Uterus (tissue), 4 donors: Measurements from ENCODE around the gene PPP4R4. TPM values are rescaled to one million over a fixed set of nuclear protein-coding genes. Genes with fewer than 3 reads are reported as not detected.

Experiments
- DNase-seq, 2 donors: peaks; one replicate each; pipeline ENCODE4 v3.0.0-alpha.2; 2019 to 2020
- H3K27ac ChIP-seq, 2 donors: fragments of 200-600 bp; sonication (generic); 1 replicate in 1 of 2; 2 replicates in 1 of 2; pipeline ENCODE4 v1.5.1; 2016 to 2018
- H3K27me3 ChIP-seq, 2 donors: fragments of 200-600 bp; sonication (generic); one replicate each; pipeline ENCODE4 v1.5.1; 2018 to 2019; ENCODE audit warnings: control low read depth in 1 of 2
- H3K36me3 ChIP-seq, 2 donors: fragments of 200-600 bp; sonication (generic); one replicate each; pipeline ENCODE4 v1.5.1; 2019; ENCODE audit warnings: control low read depth in 1 of 2
- H3K4me1 ChIP-seq, 2 donors: fragments of 200-600 bp; sonication (generic); one replicate each; pipeline ENCODE4 v1.5.1; 2018 to 2019; ENCODE audit warnings: control low read depth in 1 of 2
- H3K4me3 ChIP-seq, 2 donors: fragments of 200-600 bp; sonication (generic); 1 replicate in 1 of 2; 2 replicates in 1 of 2; pipeline ENCODE4 v1.5.1; 2018 to 2019; ENCODE audit warnings: mild to moderate bottlenecking in 1 of 2
- H3K9me3 ChIP-seq, 2 donors: fragments of 200-600 bp; sonication (generic); one replicate each; pipeline ENCODE4 v1.5.1; 2019; ENCODE audit warnings: control low read depth in 1 of 2
- CTCF ChIP-seq, 4 experiments: fragments of 200-600 bp in 2 of 4; fragments of 450-650 bp in 2 of 4; sonication (generic) in 2 of 4; IDR thresholded peaks; one replicate each; pipeline ENCODE4 v1.5.1; 2016 to 2019; ENCODE audit warnings: antibody characterized with exemption in 4 of 4, mild to moderate bottlenecking in 2 of 4, moderate library complexity in 1 of 4
- POLR2A ChIP-seq, 2 donors: fragments of 450-650 bp; IDR thresholded peaks; one replicate each; pipeline ENCODE4 v1.6.1; 2016; ENCODE audit warnings: antibody characterized with exemption in 2 of 2, mild to moderate bottlenecking in 1 of 2, moderate library complexity in 1 of 2
- intact Hi-C: fragments of 100-400 bp; cut with DNase I; formaldehyde crosslinking; loops from one replicate; pipeline ENCODE4 v1.15.1; 2023; ENCODE audit warnings: low total_unique reads
- total RNA-seq, 4 donors: library from RNA; depleted of rRNA in 3 of 4; stranded (reverse); fragments of >200 nt in 3 of 4; gene quantifications; one replicate each; pipeline versions ENCODE4 v1.1.0 to v1.2.4, GENCODE V29; 2014 to 2023
- donor health status: DM: yes; HTN: yes; CAD: no.

PPP4R4 gene
- total RNA-seq, 4 donors from 2014 or later: 0.59 to 4.1 (median 2.0) TPM

GRCh38 chr14:94314890-94315289 is 140.8 kb downstream of the PPP4R4 start:
- H3K27me3 ChIP-seq: no peaks in the 10 kb centered on the region
- H3K4me3 ChIP-seq: no peak overlapping the region
- H3K36me3 ChIP-seq: no peaks in the 10 kb centered on the region
- intact Hi-C loops: no loop called here
- TF ChIP-seq CTCF (IDR thresholded peaks at IDR 0.05) (no peak), POLR2A (IDR thresholded peaks at IDR 0.05) (no peak)
- H3K4me1 ChIP-seq: no peaks in the 10 kb centered on the region
- H3K27ac ChIP-seq: no peak overlapping the region
- no peaks in the 10 kb centered on the region for H3K9me3 ChIP-seq
- no peak for DNase-seq

- Histone ChIP-seq H3K27me3 (no peaks in the 10 kb centered on the region), H3K4me3 (no peak overlapping the region), H3K4me1 (no peaks in the 10 kb centered on the region), H3K9me3 (no peaks in the 10 kb centered on the region), H3K36me3 (no peaks in the 10 kb centered on the region), H3K27ac (no peak overlapping the region)
- intact Hi-C loops: no loop called here
- TF ChIP-seq CTCF (IDR thresholded peaks at IDR 0.05) (no peak), POLR2A (IDR thresholded peaks at IDR 0.05) (no peak)
- no peak for DNase-seq
Observed at GRCh38 chr14:94316692-94317091, 142.6 kb downstream of the PPP4R4 start.

- intact Hi-C loops: no loop called here
Observed at GRCh38 chr14:94317259-94317658, 143.1 kb downstream of the PPP4R4 start.

GRCh38 chr14:94320243-94320642 is 146.1 kb downstream of the PPP4R4 start:
- H3K9me3 ChIP-seq: no peaks in the 10 kb centered on the region
- H3K27ac ChIP-seq: no peak overlapping the region
- DNase-seq: no peak
- H3K4me3 ChIP-seq: no peak overlapping the region
- H3K27me3 ChIP-seq: no peaks in the 10 kb centered on the region
- no peaks in the 10 kb centered on the region for H3K36me3 ChIP-seq
- H3K4me1 ChIP-seq: no peaks in the 10 kb centered on the region
- intact Hi-C loops: no loop called here
- no peak for TF ChIP-seq CTCF (IDR thresholded peaks at IDR 0.05)
- TF ChIP-seq POLR2A (IDR thresholded peaks at IDR 0.05): no peak

More at GRCh38 chr14:94317259-94317658, 143.1 kb downstream of the PPP4R4 start:
- Histone ChIP-seq H3K36me3 (no peaks in the 10 kb centered on the region), H3K27ac (no peak overlapping the region), H3K27me3 (no peaks in the 10 kb centered on the region), H3K4me1 (no peaks in the 10 kb centered on the region), H3K4me3 (no peak overlapping the region), H3K9me3 (no peaks in the 10 kb centered on the region)
- DNase-seq: no peak
- TF ChIP-seq CTCF (IDR thresholded peaks at IDR 0.05) (no peak), POLR2A (IDR thresholded peaks at IDR 0.05) (no peak)

GRCh38 chr14:94321421-94322271 is 147.5 kb downstream of the PPP4R4 start:
- no peak overlapping the region for H3K27ac ChIP-seq
- TF ChIP-seq POLR2A (IDR thresholded peaks at IDR 0.05) (no peak), CTCF (IDR thresholded peaks at IDR 0.05) (no peak)
- H3K4me1 ChIP-seq: no peaks in the 10 kb centered on the region
- no peaks in the 10 kb centered on the region for H3K9me3 ChIP-seq
- intact Hi-C loops: no loop called here
- H3K27me3 ChIP-seq: no peaks in the 10 kb centered on the region
- H3K4me3 ChIP-seq: no peak overlapping the region
- no peak for DNase-seq
- H3K36me3 ChIP-seq: no peaks in the 10 kb centered on the region
